Stimulated activated naive CD8-positive, alpha-beta T cell treated with anti-CD3 and anti-CD28 coated beads, Interleukin-15, Interleukin-2, amounts not matched to agents 100 ng/mL and 50 ng/mL, for 24 hours (primary cell): ENCODE measurements around the gene UGT1A10.

Experiments
- H3K27ac Mint-ChIP-seq: one replicate; pipeline ENCODE4 v1.8.0; 2021; ENCODE audit warnings: mild to moderate bottlenecking, mixed read lengths
- H3K27me3 Mint-ChIP-seq: one replicate; pipeline ENCODE4 v1.8.0; 2021; ENCODE audit warnings: mixed read lengths
- H3K36me3 Mint-ChIP-seq: one replicate; pipeline ENCODE4 v1.8.0; 2021; ENCODE audit warnings: low read depth, mixed read lengths
- H3K4me1 Mint-ChIP-seq: one replicate; pipeline ENCODE4 v1.8.0; 2021; ENCODE audit warnings: low read depth, mixed read lengths
- H3K4me3 Mint-ChIP-seq: one replicate; pipeline ENCODE4 v1.8.0; 2021; ENCODE audit warnings: mild to moderate bottlenecking, mixed read lengths
- H3K9me3 Mint-ChIP-seq: one replicate; pipeline ENCODE4 v1.8.0; 2021; ENCODE audit warnings: mixed read lengths

Gene UGT1A10

GRCh38 chr2:233673896-233674295, 37.6 kb downstream of the UGT1A10 start:
- no peaks in the 10 kb centered on the region for H3K4me1 Mint-ChIP-seq
- no peak overlapping the region for H3K4me3 Mint-ChIP-seq
- H3K9me3 Mint-ChIP-seq = no peaks in the 10 kb centered on the region
- no peaks in the 10 kb centered on the region for H3K36me3 Mint-ChIP-seq
- H3K27me3 Mint-ChIP-seq = peaks cover 40% of the 10 kb centered on the region
- H3K27ac Mint-ChIP-seq = no peak overlapping the region

- H3K4me1 Mint-ChIP-seq = no peaks in the 10 kb centered on the region
- H3K36me3 Mint-ChIP-seq = no peaks in the 10 kb centered on the region
- H3K27me3 Mint-ChIP-seq = peaks cover 41% of the 10 kb centered on the region
- no peak overlapping the region for H3K27ac Mint-ChIP-seq
- H3K9me3 Mint-ChIP-seq = no peaks in the 10 kb centered on the region
- H3K4me3 Mint-ChIP-seq = no peak overlapping the region
These were observed 38.1 kb downstream of the UGT1A10 start for GRCh38 chr2:233674314-233674713.

- peaks cover 44% of the 10 kb centered on the region for H3K27me3 Mint-ChIP-seq
- no peak overlapping the region for H3K27ac Mint-ChIP-seq
- no peak overlapping the region for H3K4me3 Mint-ChIP-seq
- H3K4me1 Mint-ChIP-seq = no peaks in the 10 kb centered on the region
- H3K9me3 Mint-ChIP-seq = no peaks in the 10 kb centered on the region
- H3K36me3 Mint-ChIP-seq = no peaks in the 10 kb centered on the region
These were observed 38.7 kb downstream of the UGT1A10 start for GRCh38 chr2:233674995-233675394.

- H3K36me3 Mint-ChIP-seq = no peaks in the 10 kb centered on the region
- no peaks in the 10 kb centered on the region for H3K4me1 Mint-ChIP-seq
- H3K27ac Mint-ChIP-seq = no peak overlapping the region
- no peak overlapping the region for H3K4me3 Mint-ChIP-seq
- no peaks in the 10 kb centered on the region for H3K9me3 Mint-ChIP-seq
- H3K27me3 Mint-ChIP-seq = peaks cover 40% of the 10 kb centered on the region
These were observed 39.8 kb downstream of the UGT1A10 start for GRCh38 chr2:233676046-233676445.

- no peaks in the 10 kb centered on the region for H3K9me3 Mint-ChIP-seq
- no peaks in the 10 kb centered on the region for H3K4me1 Mint-ChIP-seq
- no peaks in the 10 kb centered on the region for H3K36me3 Mint-ChIP-seq
- no peak overlapping the region for H3K27ac Mint-ChIP-seq
- H3K27me3 Mint-ChIP-seq = peaks cover 27% of the 10 kb centered on the region
- H3K4me3 Mint-ChIP-seq = no peak overlapping the region
These were observed 42.9 kb downstream of the UGT1A10 start for GRCh38 chr2:233679196-233679595.

- Mint-ChIP-seq H3K36me3 (no peaks in the 10 kb centered on the region), H3K4me3 (no peak overlapping the region), H3K27ac (no peak overlapping the region), H3K9me3 (no peaks in the 10 kb centered on the region), H3K4me1 (no peaks in the 10 kb centered on the region), H3K27me3 (peaks cover 27% of the 10 kb centered on the region)
These were observed 44.3 kb downstream of the UGT1A10 start for GRCh38 chr2:233680361-233681045.

- Mint-ChIP-seq H3K4me1 (no peaks in the 10 kb centered on the region), H3K36me3 (no peaks in the 10 kb centered on the region), H3K4me3 (no peak within 1 kb of the TSS), H3K9me3 (no peaks in the 10 kb centered on the region), H3K27me3 (peaks cover 26% of the 10 kb centered on the region), H3K27ac (no peak within 1 kb of the TSS)
These were observed 45.4 kb downstream of the UGT1A10 start, which contains the start of gene UGT1A7 for GRCh38 chr2:233681521-233682099. TSS of gene UGT1A7 (plus strand) at chr2:233681901. CDS start at chr2:233681938, 37 bp downstream.

- Mint-ChIP-seq H3K36me3 (no peaks in the 10 kb centered on the region), H3K9me3 (no peaks in the 10 kb centered on the region), H3K27ac (no peak overlapping the region), H3K4me1 (no peaks in the 10 kb centered on the region), H3K27me3 (peaks cover 10% of the 10 kb centered on the region), H3K4me3 (no peak overlapping the region)
These were observed 48.4 kb downstream of the UGT1A10 start for GRCh38 chr2:233684640-233685039.

- Mint-ChIP-seq H3K4me3 (no peak overlapping the region), H3K36me3 (no peaks in the 10 kb centered on the region), H3K4me1 (no peaks in the 10 kb centered on the region), H3K9me3 (no peaks in the 10 kb centered on the region), H3K27ac (no peak overlapping the region), H3K27me3 (peaks cover 5% of the 10 kb centered on the region)
These were observed 50.7 kb downstream of the UGT1A10 start for GRCh38 chr2:233686928-233687327.

- Mint-ChIP-seq H3K4me3 (no peak overlapping the region), H3K4me1 (no peaks in the 10 kb centered on the region), H3K36me3 (no peaks in the 10 kb centered on the region), H3K27me3 (peaks cover 9% of the 10 kb centered on the region), H3K9me3 (no peaks in the 10 kb centered on the region), H3K27ac (no peak overlapping the region)
These were observed 52.1 kb downstream of the UGT1A10 start for GRCh38 chr2:233688341-233688740.

GRCh38 chr2:233689031-233689430, 52.8 kb downstream of the UGT1A10 start:
- H3K9me3 Mint-ChIP-seq = no peaks in the 10 kb centered on the region
- no peaks in the 10 kb centered on the region for H3K4me1 Mint-ChIP-seq
- no peak overlapping the region for H3K27ac Mint-ChIP-seq
- no peaks in the 10 kb centered on the region for H3K36me3 Mint-ChIP-seq
- peaks cover 9% of the 10 kb centered on the region for H3K27me3 Mint-ChIP-seq
- no peak overlapping the region for H3K4me3 Mint-ChIP-seq

GRCh38 chr2:233689501-233689900, 53.3 kb downstream of the UGT1A10 start:
- Mint-ChIP-seq H3K4me3 (no peak overlapping the region), H3K9me3 (no peaks in the 10 kb centered on the region), H3K27ac (no peak overlapping the region), H3K36me3 (no peaks in the 10 kb centered on the region), H3K4me1 (no peaks in the 10 kb centered on the region), H3K27me3 (peaks cover 9% of the 10 kb centered on the region)

GRCh38 chr2:233690444-233690843, 54.2 kb downstream of the UGT1A10 start:
- Mint-ChIP-seq H3K27ac (no peak overlapping the region), H3K36me3 (no peaks in the 10 kb centered on the region), H3K9me3 (no peaks in the 10 kb centered on the region), H3K4me1 (no peaks in the 10 kb centered on the region), H3K27me3 (peaks cover 9% of the 10 kb centered on the region), H3K4me3 (no peak overlapping the region)

- Mint-ChIP-seq H3K4me1 (no peaks in the 10 kb centered on the region), H3K27ac (no peak overlapping the region), H3K9me3 (no peaks in the 10 kb centered on the region), H3K36me3 (no peaks in the 10 kb centered on the region), H3K27me3 (peaks cover 5% of the 10 kb centered on the region), H3K4me3 (no peak overlapping the region)
These were observed 55.5 kb downstream of the UGT1A10 start for GRCh38 chr2:233691443-233692433.

GRCh38 chr2:233692648-233693047, 56.4 kb downstream of the UGT1A10 start, which contains the start of gene UGT1A6:
TSS of gene UGT1A6 (plus strand) at chr2:233692890. CDS start at chr2:233693005, 115 bp downstream.
- Mint-ChIP-seq H3K27me3 (peaks cover 4% of the 10 kb centered on the region), H3K4me1 (no peaks in the 10 kb centered on the region), H3K4me3 (no peak within 1 kb of the TSS), H3K36me3 (no peaks in the 10 kb centered on the region), H3K27ac (no peak within 1 kb of the TSS), H3K9me3 (no peaks in the 10 kb centered on the region)
